ENCODE data around the gene EIF3L. TPM values are rescaled to one million over a fixed set of nuclear protein-coding genes. Genes with fewer than 3 reads are reported as not detected.

The EIF3L gene
- total and polyA plus RNA-seq, 2 donors (not counting 3 experiments of a cell fraction or from before 2014, with no cell fraction given) = 479 to 601 TPM

- H3K4me3 ChIP-seq (replicated peaks in 1 of 3; ENCODE audit: insufficient read depth in 1 of 3, low read depth in 1 of 3, low read length in 3 of 3) = no peak overlapping the region
- H3K36me3 ChIP-seq (ENCODE audit: control insufficient read depth in 2 of 2, extremely low read depth in 1 of 2, insufficient read depth in 2 of 2, low read length in 2 of 2) = no peaks in the 10 kb centered on the region
- no TSS peak for BruUV-seq (replicated peaks)
- FAIRE-seq (no peak), DNase-seq (ENCODE audit: low read depth, low spot score) (no peak)
- no peak overlapping the region for H2AFZ ChIP-seq (ENCODE audit: low read depth, low read length)
- H3K4me1 ChIP-seq (ENCODE audit: control insufficient read depth, extremely low read depth, insufficient read depth, low read length) = peaks cover 9% of the 10 kb centered on the region
- H3K79me2 ChIP-seq (ENCODE audit: control insufficient read depth, insufficient read depth, low read length) = no peaks in the 10 kb centered on the region
- intact Hi-C loops (cut with micrococcal nuclease) = no loop called here
- no peaks in the 10 kb centered on the region for H3K9me1 ChIP-seq (replicated peaks; ENCODE audit: control insufficient read depth, extremely low read depth, insufficient read depth, low read length)
- no peak overlapping the region for H3K9ac ChIP-seq (replicated peaks; ENCODE audit: extremely low read depth, insufficient read depth, low read length)
- H3K4me2 ChIP-seq (ENCODE audit: insufficient read depth, low read length) = no peak overlapping the region
- no peaks in the 10 kb centered on the region for H4K20me1 ChIP-seq (replicated peaks; ENCODE audit: control insufficient read depth, extremely low read depth, insufficient read depth, low read length)
- ChIA-PET CTCF (interaction anchor here (1.4 kb wide), 1 partner anchor 41 kb away, joined by 6 read pairs; no protein-coding TSS in a partner anchor), POLR2A (no interaction called here)
- H3K27me3 ChIP-seq (ENCODE audit: control insufficient read depth in 2 of 2, insufficient read depth in 2 of 2, low read length in 2 of 2) = peaks cover 2 to 3% of the 10 kb centered on the region in 2 experiments
- TF ChIP-seq GATA2 (IDR thresholded peaks at IDR 0.05; ENCODE audit: insufficient read depth, insufficient read length, low read depth, low read length) (no peak), POLR2AphosphoS5 (IDR thresholded peaks at IDR 0.05; ENCODE audit: insufficient read depth, low read depth, low read length) (no peak), MYC (IDR thresholded peaks at IDR 0.05; ENCODE audit: low read depth, low read length) (no peak), FOS (IDR thresholded peaks at IDR 0.05; ENCODE audit: borderline replicate concordance, insufficient read depth, low read length) (no peak), JUN (IDR thresholded peaks at IDR 0.05; ENCODE audit: borderline replicate concordance, insufficient read depth, insufficient read length, low read depth) (no peak), MAX (IDR thresholded peaks at IDR 0.05; ENCODE audit: insufficient read depth, insufficient read length) (no peak), EZH2 (IDR thresholded peaks at IDR 0.05; ENCODE audit: borderline replicate concordance, low read depth, low read length, severe bottlenecking) (no peak), POLR2A (IDR thresholded peaks at IDR 0.05; ENCODE audit: low read depth, low read length) (no peak), CTCF (IDR thresholded peaks at IDR 0.05; ENCODE audit: extremely low read depth in 1 of 2, insufficient read depth in 1 of 2, low read depth in 1 of 2, low read length in 2 of 2) (no peak)
- no peak overlapping the region for H3K27ac ChIP-seq (ENCODE audit: insufficient read depth, low read depth, low read length)
- no peaks in the 10 kb centered on the region for H3K9me3 ChIP-seq (replicated peaks; ENCODE audit: control insufficient read depth, insufficient read depth, low read length)
- dilution Hi-C loops (cut with MboI; ENCODE audit: extremely low pct_ligation_motif_present, low sequenced_read_pairs) = no loop called here
Observed at GRCh38 chr22:37822079-37822833, 27.0 kb upstream of the EIF3L start.

Measured in endothelial cell of umbilical vein (primary cell).